K562 (cell line): ENCODE results near the gene DOCK3. TPM values are rescaled to one million over a fixed set of nuclear protein-coding genes. Genes with fewer than 3 reads are reported as not detected.

Experiments
- ATAC-seq: fragments of 200-7000 bp; cut with Tn5 transposase; 3 replicates; pipeline ENCODE4 v1.9.1; 2020; ENCODE audit warnings: moderate library complexity
- BruUV-seq: library from RNA; stranded (reverse); fragments of 400-500 nt; replicated peaks from 2 replicates; lab custom pipeline; 2021; lab: Mats Ljungman, UMichigan
- CTCF ChIA-PET: fragments of 300-600 bp; formaldehyde crosslinking; extraction: SDS; loops from one replicate; lab custom pipeline; 2021; ENCODE audit warnings: low intra/inter-chr PET ratio; lab: Yijun Ruan, JAX
- POLR2A ChIA-PET: fragments of 300-600, 350-650 bp; sonication (Branson Sonifier 250); formaldehyde crosslinking; extraction: SDS; loops from one replicate; lab custom pipeline; 2021; ENCODE audit warnings: antibody characterized with exemption, inconsistent platforms; lab: Yijun Ruan, JAX
- DNase-seq, 4 experiments: peaks; one replicate each; pipeline versions ENCODE4 v3.0.0 to v3.0.0-alpha.2; 2011 to 2018; ENCODE audit warnings: low spot score in 3 of 4, mixed read lengths in 3 of 4; ENCODE audit errors: extremely low read depth in 1 of 4
- FAIRE-seq: peaks from 2 replicates; lab custom pipeline; 2011; peaks lifted over from hg19 to GRCh38; lab: Jason Lieb, UNC
- H2AFZ ChIP-seq: 2 replicates; pipeline ENCODE4 v1.6.0; 2011; ENCODE audit warnings: low read depth, low read length, control low read depth, inconsistent platforms
- H3K27ac ChIP-seq: fragments of 200-600 bp; 3 replicates; pipeline ENCODE4 v1.8.0; 2011; ENCODE audit warnings: low read depth, mild to moderate bottlenecking, control low read depth, inconsistent platforms, low read length, moderate library complexity, mixed read lengths; ENCODE audit errors: extremely low read depth
- H3K27me3 ChIP-seq, 2 experiments: fragments of 300-600 bp in 1 of 2; 2 replicates in 1 of 2; 3 replicates in 1 of 2; pipeline versions ENCODE4 v1.6.0 to v1.8.0; 2011; ENCODE audit warnings: inconsistent platforms in 2 of 2, low read length in 2 of 2, mild to moderate bottlenecking in 1 of 2, mixed read lengths in 1 of 2, moderate library complexity in 1 of 2; ENCODE audit not compliant: control insufficient read depth in 2 of 2, insufficient read depth in 2 of 2
- H3K36me3 ChIP-seq: fragments of 300-600 bp; 3 replicates; pipeline ENCODE4 v1.8.0; 2011; ENCODE audit warnings: mild to moderate bottlenecking, low read length, inconsistent platforms; ENCODE audit not compliant: control insufficient read depth, insufficient read depth
- H3K4me1 ChIP-seq, 2 experiments: fragments of 200-600 bp in 1 of 2; replicated peaks in 1 of 2; 2 replicates in 1 of 2; 3 replicates in 1 of 2; pipeline versions ENCODE4 v1.5.1 to v1.8.0; 2011; ENCODE audit warnings: inconsistent platforms in 2 of 2, low read length in 2 of 2, mild to moderate bottlenecking in 1 of 2, mixed read lengths in 1 of 2, moderate library complexity in 1 of 2; ENCODE audit not compliant: control insufficient read depth in 2 of 2, insufficient read depth in 2 of 2
- H3K4me2 ChIP-seq: 2 replicates; pipeline ENCODE4 v1.6.1; 2011; ENCODE audit warnings: low read length, control low read depth, inconsistent platforms, mixed read lengths; ENCODE audit not compliant: insufficient read depth
- H3K4me3 ChIP-seq: fragments of 200-600 bp; sonication (generic), shearing (Covaris generic); 2 replicates; pipeline ENCODE4 v1.5.1; 2016; ENCODE audit warnings: control low read depth, inconsistent platforms
- H3K79me2 ChIP-seq: fragments of 200-600 bp; 3 replicates; pipeline ENCODE4 v1.8.0; 2011; ENCODE audit warnings: low read length, inconsistent platforms; ENCODE audit not compliant: control insufficient read depth, insufficient read depth
- H3K9ac ChIP-seq, 2 experiments: 2 replicates each; pipeline versions ENCODE4 v1.6.0 to v1.6.1; 2011; ENCODE audit warnings: low read depth in 2 of 2, low read length in 2 of 2, control low read depth in 1 of 2, inconsistent platforms in 1 of 2, mild to moderate bottlenecking in 1 of 2, mixed read lengths in 1 of 2; ENCODE audit not compliant: insufficient read depth in 1 of 2
- H3K9me1 ChIP-seq: one replicate; pipeline ENCODE4 v1.6.0; 2011; ENCODE audit warnings: inconsistent platforms, mild to moderate bottlenecking, low read length, moderate library complexity; ENCODE audit not compliant: control insufficient read depth, insufficient read depth
- H3K9me3 ChIP-seq: replicated peaks from 2 replicates; pipeline ENCODE4 v1.5.1; 2011; ENCODE audit warnings: low read depth, low read length, inconsistent platforms; ENCODE audit not compliant: control insufficient read depth, insufficient read depth
- H4K20me1 ChIP-seq: replicated peaks from 2 replicates; pipeline ENCODE4 v1.6.1; 2011; ENCODE audit warnings: low read length, inconsistent platforms, mixed read lengths; ENCODE audit not compliant: control insufficient read depth, insufficient read depth
- CHCHD3 ChIP-seq: fragments of 250-450 bp; sonication (Bioruptor Pico); IDR thresholded peaks from 2 replicates; pipeline ENCODE4 v2.1.2; 2022; ENCODE audit warnings: mild to moderate bottlenecking
- JUN ChIP-seq, 2 experiments: sonication (generic) in 1 of 2; formaldehyde crosslinking in 1 of 2; IDR thresholded peaks; 2 replicates each; pipeline versions ENCODE4 v1.6.1 to v1.8.0; 2012 to 2022; ENCODE audit warnings: borderline replicate concordance in 2 of 2, mild to moderate bottlenecking in 2 of 2, improper control_type of control experiment in 1 of 2, low read depth in 1 of 2, low read length in 1 of 2, missing genetic modification reagents in 1 of 2
- MED1 ChIP-seq: sonication (generic); formaldehyde crosslinking; IDR thresholded peaks from 2 replicates; pipeline ENCODE4 v1.8.1; 2023; ENCODE audit warnings: missing genetic modification reagents, borderline replicate concordance
- POLR3A ChIP-seq: IDR thresholded peaks from 2 replicates; pipeline ENCODE4 v1.6.1; 2011; ENCODE audit warnings: borderline replicate concordance, mild to moderate bottlenecking, moderate library complexity; ENCODE audit not compliant: insufficient read length, insufficient read depth; ENCODE audit errors: extremely low read depth
- PTTG1 ChIP-seq: fragments of 450-650 bp; IDR thresholded peaks from 2 replicates; pipeline ENCODE4 v1.6.1; 2016; ENCODE audit warnings: low read depth, mild to moderate bottlenecking, missing genetic modification characterization, missing compliant biosample characterization
- RBM14 ChIP-seq: fragments of 200-400 bp; formaldehyde crosslinking; IDR thresholded peaks from 2 replicates; pipeline ENCODE4 v1.6.1; 2018; ENCODE audit warnings: low read depth, mild to moderate bottlenecking, low read length, moderate library complexity, borderline replicate concordance; ENCODE audit not compliant: insufficient read depth
- RBM39 ChIP-seq: fragments of 200-400 bp; formaldehyde crosslinking; optimal IDR thresholded peaks from 2 replicates; pipeline ENCODE3; 2018; ENCODE audit warnings: low read depth, low read length
- RUNX1 ChIP-seq: sonication (generic); IDR thresholded peaks from 2 replicates; pipeline ENCODE4 v1.6.1; 2016; ENCODE audit warnings: antibody characterized with exemption, low read depth
- STAG1 ChIP-seq: sonication (generic); formaldehyde crosslinking; IDR thresholded peaks from 2 replicates; pipeline ENCODE4 v1.5.0; 2020; ENCODE audit warnings: missing genetic modification reagents, borderline replicate concordance
- STAT5B ChIP-seq: fragments of 250-450 bp; sonication (Bioruptor Pico); IDR thresholded peaks from 2 replicates; pipeline ENCODE4 v1.8.0; 2021; ENCODE audit warnings: mild to moderate bottlenecking, inconsistent platforms
- ZBTB1 ChIP-seq: sonication (generic); formaldehyde crosslinking; IDR thresholded peaks from 2 replicates; pipeline ENCODE4 v1.8.1; 2023; ENCODE audit warnings: missing genetic modification reagents, low read depth, mild to moderate bottlenecking, borderline replicate concordance
- ZNF24 ChIP-seq: fragments of 450-650 bp; IDR thresholded peaks from 2 replicates; pipeline ENCODE4 v1.6.1; 2016
- ZNF717 ChIP-seq: fragments of 250-450 bp; sonication (Bioruptor Pico); IDR thresholded peaks from 2 replicates; pipeline ENCODE4 v1.5.0; 2021
- WGBS: fragments of 100-300 bp; shearing (Covaris generic); methylation state at CpG from one replicate; pipeline ENCODE4 v1.1.6; 2016; ENCODE audit warnings: low coverage, mixed read lengths; ENCODE audit not compliant: insufficient coverage; ENCODE audit errors: missing lambda C conversion rate; 5-methylcytosine and 5-hydroxymethylcytosine counted together
- in situ Hi-C: fragments of 300-500 bp; cut with MboI; formaldehyde crosslinking; loops from 4 replicates; pipeline ENCODE4 v1.15.0; 2018; ENCODE audit warnings: inconsistent platforms, mixed read lengths
- intact Hi-C: fragments of 100-400 bp; cut with micrococcal nuclease; formaldehyde crosslinking; loops from 2 replicates; pipeline ENCODE4 v1.14.2; 2022
- polyA plus RNA-seq, 8 experiments: library from polyadenylated mRNA; depleted of rRNA in 4 of 8; stranded (reverse) in 5 of 8; unstranded in 3 of 8; fragments of >200 nt; fragmentation: Nextera tagmentation in 2 of 8; fragmentation: Illumina TruSeq in 1 of 8; extraction: Ambion mirVana in 2 of 8; extraction: Trizol in 1 of 8; gene quantifications; 2 replicates each; pipeline versions ENCODE4 v1.2.1 to v1.2.3, GENCODE V29; 2011 to 2014; ENCODE audit warnings: inconsistent platforms in 1 of 8, missing spikeins in 1 of 8
- total RNA-seq, 7 experiments: library from RNA; depleted of rRNA in 6 of 7; stranded (reverse); fragments of >200 nt in 6 of 7; fragmentation: Illumina TruSeq in 2 of 7; extraction: Trizol in 2 of 7; gene quantifications; 2 replicates each; pipeline versions ENCODE4 v1.2.1 to v1.2.3, GENCODE V29; 2011 to 2021; ENCODE audit warnings: low replicate concordance in 1 of 7
- TF ChIP-seq, protein P1 (sequence below): sonication (generic); formaldehyde crosslinking; IDR thresholded peaks from 2 replicates; pipeline ENCODE4 v1.8.0; 2023; ENCODE audit warnings: mild to moderate bottlenecking, missing genetic modification reagents

DOCK3 gene
- total and polyA plus RNA-seq, 9 of the 15 experiments (the other 6 are each of a cell fraction or from before 2014, with no cell fraction given) = under 0.01 to 0.03 (median 0.01) TPM; not detected in 4

DNA sequence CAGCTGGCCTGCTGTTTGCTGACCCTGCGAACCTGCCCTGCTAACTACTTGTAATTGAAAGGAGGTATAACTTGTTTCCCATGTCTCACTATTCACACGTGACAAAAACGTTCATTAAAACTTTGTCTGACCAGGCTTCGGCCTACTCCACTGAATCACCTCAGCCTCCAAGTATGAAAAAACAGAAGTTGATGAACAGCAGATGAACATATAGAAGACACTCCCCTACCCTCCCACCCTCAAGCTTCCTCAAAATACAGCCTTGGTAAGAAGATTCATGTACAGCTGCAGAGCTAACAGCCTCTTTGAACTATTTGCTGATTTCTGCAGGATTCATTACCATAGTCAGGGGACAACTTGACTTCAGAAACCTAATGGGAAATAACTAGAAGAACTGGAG, 727.0 kb downstream of the DOCK3 start:
- no peak overlapping the region for H2AFZ ChIP-seq
- no peak overlapping the region for H3K9ac ChIP-seq
- ChIA-PET POLR2A (no interaction called here), CTCF (no interaction called here)
- FAIRE-seq (no peak), ATAC-seq (no peak), DNase-seq (no peak)
- BruUV-seq = no TSS peak
- 79% methylated on average over 4 of the region's 4 CpGs for WGBS
- no peaks in the 10 kb centered on the region for H3K4me1 ChIP-seq
- no peak overlapping the region for H3K27ac ChIP-seq
- peaks cover 74% of the 10 kb centered on the region; the same call in 2 of the 3 replicates for H3K36me3 ChIP-seq
- in situ Hi-C loops = no loop called here
- no peak for TF ChIP-seq MED1 (CRISPR knock-in tag)
- no peak for TF ChIP-seq ZNF24
- TF ChIP-seq CHCHD3 (CRISPR knock-in tag) = no peak
- no peak for TF ChIP-seq RBM14
- no peak for TF ChIP-seq PTTG1
- H3K4me3 ChIP-seq = no peak overlapping the region
- no peaks in the 10 kb centered on the region for H3K9me1 ChIP-seq
- H3K4me2 ChIP-seq = no peak overlapping the region
- no peaks in the 10 kb centered on the region for H3K27me3 ChIP-seq
- H4K20me1 ChIP-seq = no peaks in the 10 kb centered on the region
- no peaks in the 10 kb centered on the region for H3K79me2 ChIP-seq
- intact Hi-C loops = no loop called here
- no peaks in the 10 kb centered on the region for H3K9me3 ChIP-seq

DNA sequence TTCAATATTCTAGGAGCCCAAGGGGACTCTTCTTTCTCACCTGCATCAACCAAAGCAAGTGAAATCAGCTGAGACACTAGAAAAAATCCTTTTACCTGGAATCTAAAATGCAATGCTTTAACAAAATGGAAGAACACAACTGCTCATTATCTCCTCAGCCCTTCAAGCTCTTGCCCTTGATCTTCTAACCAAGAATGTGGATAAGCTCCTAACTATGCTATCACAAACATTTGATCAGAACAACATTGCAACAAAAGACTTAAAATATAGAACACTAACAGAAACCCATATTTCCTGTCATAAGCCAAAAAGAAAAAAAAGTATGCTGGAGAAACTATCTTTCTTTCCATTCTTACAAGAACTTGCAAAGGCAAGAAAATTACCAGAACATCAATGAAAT, 728.9 kb downstream of the DOCK3 start:
- Histone ChIP-seq H2AFZ (no peak overlapping the region), H3K4me2 (no peak overlapping the region), H3K4me1 (no peaks in the 10 kb centered on the region), H3K9me1 (no peaks in the 10 kb centered on the region), H3K9ac (no peak overlapping the region), H3K27me3 (no peaks in the 10 kb centered on the region), H3K9me3 (no peaks in the 10 kb centered on the region), H3K4me3 (no peak overlapping the region), H3K36me3 (peaks cover 63% of the 10 kb centered on the region; the same call in 2 of the 3 replicates), H4K20me1 (no peaks in the 10 kb centered on the region), H3K27ac (no peak overlapping the region), H3K79me2 (no peaks in the 10 kb centered on the region)
- in situ Hi-C loops = no loop called here
- no TSS peak for BruUV-seq
- DNase-seq = no peak
- no peak for ATAC-seq
- FAIRE-seq = no peak
- intact Hi-C loops = no loop called here
- ChIA-PET CTCF (no interaction called here), POLR2A (no interaction called here)
- no peak for TF ChIP-seq RUNX1
- no peak for TF ChIP-seq JUN (IDR thresholded peaks at IDR 0.05; ENCODE audit: borderline replicate concordance, low read depth, low read length)
- TF ChIP-seq JUN (CRISPR knock-in tag; IDR thresholded peaks at IDR 0.05; ENCODE audit: borderline replicate concordance) = no peak
- TF ChIP-seq, protein P1, sequence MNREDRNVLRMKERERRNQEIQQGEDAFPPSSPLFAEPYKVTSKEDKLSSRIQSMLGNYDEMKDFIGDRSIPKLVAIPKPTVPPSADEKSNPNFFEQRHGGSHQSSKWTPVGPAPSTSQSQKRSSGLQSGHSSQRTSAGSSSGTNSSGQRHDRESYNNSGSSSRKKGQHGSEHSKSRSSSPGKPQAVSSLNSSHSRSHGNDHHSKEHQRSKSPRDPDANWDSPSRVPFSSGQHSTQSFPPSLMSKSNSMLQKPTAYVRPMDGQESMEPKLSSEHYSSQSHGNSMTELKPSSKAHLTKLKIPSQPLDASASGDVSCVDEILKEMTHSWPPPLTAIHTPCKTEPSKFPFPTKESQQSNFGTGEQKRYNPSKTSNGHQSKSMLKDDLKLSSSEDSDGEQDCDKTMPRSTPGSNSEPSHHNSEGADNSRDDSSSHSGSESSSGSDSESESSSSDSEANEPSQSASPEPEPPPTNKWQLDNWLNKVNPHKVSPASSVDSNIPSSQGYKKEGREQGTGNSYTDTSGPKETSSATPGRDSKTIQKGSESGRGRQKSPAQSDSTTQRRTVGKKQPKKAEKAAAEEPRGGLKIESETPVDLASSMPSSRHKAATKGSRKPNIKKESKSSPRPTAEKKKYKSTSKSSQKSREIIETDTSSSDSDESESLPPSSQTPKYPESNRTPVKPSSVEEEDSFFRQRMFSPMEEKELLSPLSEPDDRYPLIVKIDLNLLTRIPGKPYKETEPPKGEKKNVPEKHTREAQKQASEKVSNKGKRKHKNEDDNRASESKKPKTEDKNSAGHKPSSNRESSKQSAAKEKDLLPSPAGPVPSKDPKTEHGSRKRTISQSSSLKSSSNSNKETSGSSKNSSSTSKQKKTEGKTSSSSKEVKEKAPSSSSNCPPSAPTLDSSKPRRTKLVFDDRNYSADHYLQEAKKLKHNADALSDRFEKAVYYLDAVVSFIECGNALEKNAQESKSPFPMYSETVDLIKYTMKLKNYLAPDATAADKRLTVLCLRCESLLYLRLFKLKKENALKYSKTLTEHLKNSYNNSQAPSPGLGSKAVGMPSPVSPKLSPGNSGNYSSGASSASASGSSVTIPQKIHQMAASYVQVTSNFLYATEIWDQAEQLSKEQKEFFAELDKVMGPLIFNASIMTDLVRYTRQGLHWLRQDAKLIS (CRISPR knock-in tag) = no peak
- TF ChIP-seq RBM39 = no peak
- no peak for TF ChIP-seq STAT5B (CRISPR knock-in tag)
- no peak for TF ChIP-seq STAG1 (CRISPR knock-in tag)
- TF ChIP-seq ZBTB1 (CRISPR knock-in tag) = no peak
- TF ChIP-seq ZNF717 = no peak
- no peak for TF ChIP-seq POLR3A
